Measurements from ENCODE around the gene GCDH.
A peak's percentile ranks its signal among the peaks of the same experiment; 100 is the strongest.
"Not testable (repeated sequence)": the region's sequence is repeated elsewhere in the genome, so short reads cannot be mapped to it uniquely, and the experiment has no call there.

GCDH gene

DNA sequence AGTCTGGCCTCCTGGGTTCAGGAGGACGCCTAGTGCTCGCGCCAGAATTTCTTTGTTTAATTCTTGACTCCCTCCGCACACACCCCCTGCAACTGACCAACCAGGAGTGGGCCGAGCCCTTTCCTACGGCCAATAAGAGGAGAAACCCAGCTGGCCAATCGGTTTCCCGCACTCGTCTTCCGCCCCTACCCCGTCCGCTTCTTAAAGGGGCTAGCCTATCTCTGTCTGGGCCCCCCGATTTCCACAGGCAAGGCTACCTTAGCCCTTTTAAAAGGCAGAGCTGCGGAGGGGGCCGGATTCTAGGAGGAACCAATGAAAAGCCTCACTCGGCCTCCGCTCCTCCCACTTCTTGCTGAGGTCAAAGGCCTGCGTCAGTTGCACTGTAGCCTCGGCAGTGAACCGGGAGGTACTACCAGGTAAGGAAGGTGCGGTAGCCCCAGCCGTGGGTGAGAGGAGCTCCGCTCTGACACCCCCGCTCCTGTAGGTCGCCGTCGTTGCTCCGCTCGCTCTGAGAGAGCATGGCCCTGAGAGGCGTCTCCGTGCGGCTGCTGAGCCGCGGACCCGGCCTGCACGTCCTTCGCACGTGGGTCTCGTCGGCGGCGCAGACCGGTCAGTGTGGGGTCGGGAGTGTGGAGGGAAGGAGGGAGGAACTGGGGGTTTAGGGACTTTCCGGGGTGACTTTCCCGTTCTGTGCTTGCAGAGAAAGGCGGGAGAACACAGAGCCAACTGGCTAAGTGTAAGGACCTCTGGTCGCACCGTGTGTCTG, at the start of gene GCDH:
Gene GCDH, plus strand, starts transcription at position 374 of the 766 bp plus-strand sequence. Its CDS starts 145 bp downstream, at position 519.
- peak; percentile 99 for DNase-seq (ENCODE audit: low spot score)

DNA sequence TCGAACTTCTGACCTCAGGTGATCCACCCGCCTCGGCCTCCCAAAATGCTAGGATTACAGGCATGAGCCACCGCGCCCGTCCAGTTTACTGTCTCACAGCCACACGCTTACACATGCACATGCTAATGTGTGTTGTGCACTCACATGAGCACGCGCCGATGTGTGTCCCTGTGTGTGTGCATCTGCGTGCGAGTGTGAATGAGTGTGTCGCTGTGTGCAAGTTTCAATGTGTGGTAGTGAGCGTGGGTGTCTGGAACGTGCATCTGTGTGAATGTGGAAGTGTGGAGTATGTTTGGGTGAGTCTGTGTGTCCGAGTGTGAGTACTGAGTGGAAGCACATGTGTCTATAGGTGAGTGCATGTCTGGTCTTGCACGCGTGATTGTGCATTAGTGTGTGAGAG, 48.4 kb upstream of the GCDH start:
- no peak for DNase-seq (ENCODE audit: low spot score)

DNA sequence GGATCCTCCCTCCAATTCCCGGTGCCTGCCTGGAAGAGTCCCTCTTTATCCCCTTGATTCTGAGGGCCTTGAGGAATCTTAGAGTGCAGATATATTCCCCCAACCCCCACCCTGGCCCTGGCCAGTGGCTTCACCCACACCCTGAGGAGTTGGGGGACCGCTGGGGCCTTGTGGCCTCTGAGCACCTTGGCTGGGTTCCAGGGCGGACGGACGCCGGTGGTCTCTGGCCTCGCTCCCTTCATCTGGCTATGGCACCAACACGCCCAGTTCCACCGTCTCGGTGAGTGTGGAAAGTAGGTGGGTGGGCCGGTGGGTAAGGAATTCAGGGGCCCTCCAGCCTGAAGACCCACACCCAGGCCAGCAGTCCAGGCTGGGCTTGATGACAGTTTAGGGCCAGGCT, 47.6 kb upstream of the GCDH start:
- DNase-seq (ENCODE audit: low spot score), result no peak

DNA sequence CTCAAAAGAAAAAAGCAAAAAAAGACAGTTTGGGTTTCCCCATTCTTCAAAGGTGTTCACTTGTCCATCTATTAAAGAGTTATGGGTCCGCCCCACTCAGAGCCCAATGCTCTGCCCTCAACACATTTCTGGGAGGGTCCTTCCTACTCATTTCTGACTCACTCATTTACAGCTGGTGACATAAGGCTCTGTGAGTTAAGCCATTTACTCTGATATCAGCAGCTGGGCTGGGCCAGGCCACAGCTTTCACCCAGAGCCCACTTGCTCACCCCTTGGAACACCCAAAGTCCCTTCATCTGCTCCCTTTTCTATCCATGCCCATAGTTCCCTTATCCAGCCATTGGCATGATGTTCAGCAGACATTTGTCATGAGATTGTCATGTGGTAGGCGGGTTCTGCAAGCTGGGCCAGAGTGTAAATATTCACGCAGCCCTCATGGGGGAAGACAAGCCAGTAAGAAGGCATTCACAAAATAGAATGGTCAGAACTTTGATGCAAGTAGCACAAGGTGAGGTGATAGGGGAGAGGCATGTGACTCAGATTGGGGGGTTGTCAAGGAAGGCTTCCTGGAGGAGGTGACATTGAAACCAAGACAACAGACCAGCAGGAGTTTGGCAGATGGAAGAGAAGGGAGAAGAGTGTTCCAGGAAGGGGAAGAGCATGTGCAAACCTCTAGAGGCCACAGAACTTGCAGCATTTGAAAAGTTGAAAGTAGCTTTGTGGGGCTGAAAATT, 46.8 kb upstream of the GCDH start:
- DNase-seq (ENCODE audit: low spot score), result no peak

DNA sequence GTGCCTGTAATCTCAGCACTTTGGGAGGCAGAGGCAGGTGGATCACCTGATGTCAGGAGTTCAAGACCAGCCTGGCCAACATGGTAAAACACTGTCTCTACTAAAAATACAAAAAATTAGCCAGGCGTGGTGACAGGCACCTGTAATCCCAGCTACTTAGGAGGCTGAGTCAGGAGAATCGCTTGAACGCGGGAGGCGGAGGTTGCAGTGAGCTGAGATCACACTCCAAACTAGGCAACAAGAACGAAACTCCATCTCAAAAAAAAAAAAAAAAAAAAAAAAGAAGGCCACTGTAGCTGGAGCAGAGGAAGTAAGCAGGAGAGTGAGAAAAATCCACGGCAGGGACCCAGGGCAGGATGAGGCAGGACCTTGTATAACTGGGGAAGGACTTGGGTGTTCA, 44.3 kb upstream of the GCDH start:
- not testable (repeated sequence) for DNase-seq (ENCODE audit: low spot score)

DNA sequence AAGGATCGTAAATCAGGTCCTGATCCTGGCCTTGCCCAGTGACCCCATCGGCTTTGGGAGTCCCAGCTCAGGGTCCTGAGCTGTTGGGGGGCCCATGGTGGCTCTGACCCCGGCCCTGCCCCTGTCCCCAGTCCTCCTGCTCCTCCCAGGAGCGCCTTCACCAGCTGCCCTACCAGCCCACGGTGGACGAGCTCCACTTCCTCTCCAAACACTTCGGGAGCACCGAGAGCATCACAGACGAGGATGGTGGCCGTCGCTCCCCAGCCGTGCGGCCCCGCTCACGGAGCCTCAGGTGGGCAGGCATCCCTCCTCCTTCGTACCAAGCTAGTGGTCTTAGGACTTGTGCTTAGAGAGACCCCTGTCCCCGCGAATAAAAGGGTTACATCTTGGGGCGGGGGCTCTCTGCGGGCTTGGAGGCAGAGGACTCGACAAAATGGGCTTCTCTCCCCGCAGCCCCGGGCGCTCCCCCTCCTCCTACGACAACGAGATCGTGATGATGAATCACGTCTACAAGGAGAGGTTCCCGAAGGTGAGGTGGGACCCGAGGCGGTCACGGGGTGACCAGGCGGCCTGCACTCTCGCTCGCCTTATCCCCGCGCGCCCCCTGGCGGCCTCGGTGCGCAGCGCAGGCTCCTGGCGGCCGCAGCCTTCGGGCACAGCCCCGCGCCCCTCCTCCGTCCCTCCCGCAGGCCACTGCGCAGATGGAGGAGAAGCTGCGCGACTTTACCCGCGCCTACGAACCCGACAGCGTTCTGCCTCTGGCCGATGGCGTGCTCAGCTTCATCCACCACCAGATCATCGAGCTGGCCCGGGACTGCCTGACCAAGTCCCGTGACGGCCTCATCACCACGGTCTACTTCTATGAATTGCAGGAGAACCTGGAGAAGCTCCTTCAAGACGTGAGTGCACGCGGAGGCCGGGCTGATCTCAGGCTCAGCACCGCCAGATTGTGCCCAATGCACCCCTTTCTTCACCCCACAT, 43.5 kb upstream of the GCDH start:
- peak; percentile 80 for DNase-seq (ENCODE audit: low spot score)

DNA sequence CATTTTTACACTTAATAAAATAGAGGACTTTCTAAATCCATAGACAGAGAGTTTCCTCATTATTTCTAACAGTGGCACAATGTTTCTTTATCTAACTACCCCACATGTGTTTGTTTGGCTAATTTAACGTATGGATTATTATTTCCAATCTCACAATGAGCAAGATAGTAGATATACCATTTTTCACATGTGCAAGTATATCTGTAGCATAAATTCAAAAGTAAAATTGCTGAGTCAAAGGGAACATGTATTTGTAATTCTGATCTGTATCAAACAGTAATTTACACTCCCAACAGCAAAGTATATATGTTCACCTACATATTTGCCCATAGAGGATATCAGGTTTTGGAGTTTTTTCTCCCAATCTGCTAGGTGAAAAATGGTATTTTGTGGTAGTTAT, 34.3 kb upstream of the GCDH start:
- DNase-seq (ENCODE audit: low spot score), result no peak

DNA sequence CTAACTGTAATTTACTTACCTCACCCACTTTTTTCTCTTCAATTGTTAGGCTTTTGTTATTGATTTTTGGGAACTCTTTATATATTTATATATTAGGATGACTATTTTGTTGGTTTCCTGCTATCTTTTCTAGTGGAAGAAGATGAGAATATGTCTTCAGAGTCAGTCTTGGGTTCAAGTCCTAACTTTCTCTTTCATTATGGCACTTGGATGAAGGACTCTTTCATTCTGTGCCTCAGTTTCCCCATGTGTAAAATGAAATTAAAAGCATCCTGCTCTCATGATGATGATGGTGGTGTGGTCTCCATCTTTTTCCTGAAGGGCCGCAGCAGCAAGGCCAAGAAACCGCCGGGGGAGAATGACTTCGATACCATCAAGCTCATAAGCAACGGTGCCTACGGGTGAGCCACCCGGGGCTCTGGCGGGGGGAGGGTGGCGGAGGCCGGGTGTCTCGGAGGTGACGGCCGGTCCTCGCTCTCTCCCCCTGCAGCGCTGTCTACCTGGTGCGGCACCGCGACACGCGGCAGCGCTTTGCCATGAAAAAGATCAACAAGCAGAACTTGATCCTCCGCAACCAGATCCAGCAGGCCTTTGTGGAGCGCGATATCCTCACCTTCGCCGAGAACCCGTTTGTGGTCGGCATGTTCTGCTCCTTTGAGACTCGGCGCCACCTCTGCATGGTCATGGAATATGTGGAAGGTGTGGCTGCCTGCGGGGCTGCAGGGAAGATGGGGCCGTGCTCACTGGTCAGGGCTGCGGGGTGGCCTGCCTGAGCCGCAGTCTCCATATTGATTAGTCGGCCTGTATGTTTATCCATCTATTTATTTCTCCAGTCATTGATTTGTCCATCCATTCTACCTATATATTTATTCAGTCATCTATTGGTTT, 32.7 kb upstream of the GCDH start:
- no peak for DNase-seq (ENCODE audit: low spot score)

DNA sequence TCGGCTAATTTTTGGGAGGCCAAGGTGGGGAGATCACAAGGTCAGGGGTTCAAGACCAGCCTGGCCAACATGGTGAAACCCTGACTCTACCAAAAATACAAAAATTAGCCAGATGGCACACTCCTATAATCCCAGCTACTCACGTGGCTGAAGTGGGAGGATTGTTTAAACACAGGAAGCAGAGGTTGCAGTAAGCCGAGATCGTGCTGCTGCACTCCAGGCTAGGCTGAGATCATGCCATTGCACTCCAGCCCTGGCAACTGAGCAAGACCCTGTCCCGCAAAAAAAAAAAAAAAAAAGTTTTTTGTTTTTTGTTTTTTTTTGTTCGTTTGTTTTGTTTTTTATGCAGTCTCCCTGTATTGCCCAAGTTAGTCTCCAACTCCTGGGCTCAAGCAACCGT, 31.4 kb upstream of the GCDH start:
- DNase-seq (ENCODE audit: low spot score), result no peak

DNA sequence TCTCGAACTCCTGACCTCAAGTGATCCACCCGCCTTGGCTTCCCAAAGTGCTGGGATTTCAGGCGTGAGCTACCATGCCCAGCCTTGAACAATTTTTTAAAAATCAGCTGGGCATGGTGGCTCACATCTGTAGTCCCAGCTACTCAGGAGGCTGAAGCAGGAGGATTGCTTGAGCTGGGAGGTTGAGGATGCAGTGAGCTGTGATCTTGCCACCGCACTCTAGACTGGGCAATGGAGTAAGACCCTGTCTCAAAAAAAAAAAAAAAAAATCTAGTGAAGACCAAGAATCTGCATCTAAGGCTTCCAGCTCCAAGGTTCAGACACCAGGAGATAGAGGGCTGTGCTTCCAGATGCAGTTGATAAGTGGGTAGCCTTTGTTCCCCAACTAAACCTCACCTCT, 26.8 kb upstream of the GCDH start:
- no peak for DNase-seq (ENCODE audit: low spot score)

DNA sequence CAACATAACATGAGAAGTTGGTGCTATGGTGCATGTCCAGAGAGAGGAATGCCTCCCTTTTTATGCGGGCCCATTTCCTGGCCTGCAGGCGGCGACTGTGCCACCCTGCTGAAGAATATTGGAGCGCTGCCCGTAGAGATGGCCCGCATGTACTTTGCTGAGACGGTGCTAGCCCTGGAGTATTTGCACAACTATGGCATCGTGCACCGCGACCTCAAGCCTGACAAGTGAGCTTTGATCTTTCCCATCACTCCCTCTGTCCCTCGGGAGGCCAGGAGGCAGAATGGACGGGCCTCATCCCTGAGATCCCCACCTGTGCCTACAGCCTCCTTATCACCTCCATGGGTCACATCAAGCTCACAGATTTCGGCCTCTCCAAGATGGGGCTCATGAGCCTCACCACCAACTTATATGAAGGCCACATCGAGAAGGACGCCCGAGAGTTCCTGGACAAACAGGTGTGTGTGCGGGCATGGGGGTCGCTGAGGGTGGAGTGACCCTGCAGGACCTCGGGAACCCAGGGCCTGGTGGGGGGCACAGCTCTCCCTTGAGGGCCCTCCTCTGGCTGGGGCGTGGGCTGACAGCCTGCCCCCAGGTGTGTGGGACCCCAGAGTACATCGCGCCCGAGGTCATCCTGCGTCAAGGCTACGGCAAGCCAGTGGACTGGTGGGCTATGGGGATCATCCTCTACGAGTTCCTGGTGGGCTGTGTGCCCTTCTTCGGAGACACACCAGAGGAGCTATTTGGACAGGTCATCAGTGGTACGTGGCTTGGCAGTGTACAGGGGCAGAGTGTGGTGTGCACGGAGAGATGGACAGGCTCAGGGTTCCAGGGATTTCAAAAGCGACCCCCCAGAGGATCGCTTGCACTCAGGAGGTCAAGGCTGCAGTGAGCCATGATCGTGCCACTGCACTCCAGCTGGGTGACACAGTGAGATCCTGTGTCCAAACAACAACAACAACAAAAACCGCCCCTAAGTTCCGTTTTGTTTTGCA, 25.9 kb upstream of the GCDH start:
- peak; percentile 49 for DNase-seq (ENCODE audit: low spot score)

DNA sequence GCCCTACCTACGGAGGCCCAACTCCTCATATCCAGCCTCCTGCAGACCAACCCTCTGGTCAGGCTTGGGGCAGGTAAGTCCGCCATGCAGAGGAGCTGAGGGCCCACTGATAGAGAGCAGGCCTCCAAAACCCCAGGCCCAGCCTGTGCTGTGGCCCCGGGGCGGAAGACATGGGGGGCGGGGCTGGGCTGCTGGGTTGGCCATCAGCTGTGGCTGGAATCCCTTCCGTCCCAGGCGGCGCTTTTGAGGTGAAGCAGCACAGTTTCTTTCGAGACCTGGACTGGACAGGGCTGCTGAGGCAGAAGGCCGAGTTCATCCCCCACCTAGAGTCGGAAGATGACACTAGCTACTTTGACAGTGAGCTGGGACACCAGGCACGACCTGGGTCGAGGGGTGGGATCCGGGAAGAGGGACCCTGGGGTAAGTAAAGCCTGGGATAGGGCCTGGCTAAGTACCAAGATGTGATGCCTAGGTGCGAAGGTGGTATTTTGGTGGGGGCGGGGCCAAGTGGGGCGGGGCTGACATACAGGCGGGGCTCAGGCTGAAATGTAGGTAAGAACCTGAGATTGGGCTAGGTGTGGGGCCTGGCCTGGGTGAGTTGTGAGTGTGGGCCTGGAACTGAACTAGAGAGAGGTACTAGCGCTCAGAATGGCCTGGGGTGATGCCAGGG, 25.1 kb upstream of the GCDH start:
- DNase-seq (ENCODE audit: low spot score), result no peak

DNA sequence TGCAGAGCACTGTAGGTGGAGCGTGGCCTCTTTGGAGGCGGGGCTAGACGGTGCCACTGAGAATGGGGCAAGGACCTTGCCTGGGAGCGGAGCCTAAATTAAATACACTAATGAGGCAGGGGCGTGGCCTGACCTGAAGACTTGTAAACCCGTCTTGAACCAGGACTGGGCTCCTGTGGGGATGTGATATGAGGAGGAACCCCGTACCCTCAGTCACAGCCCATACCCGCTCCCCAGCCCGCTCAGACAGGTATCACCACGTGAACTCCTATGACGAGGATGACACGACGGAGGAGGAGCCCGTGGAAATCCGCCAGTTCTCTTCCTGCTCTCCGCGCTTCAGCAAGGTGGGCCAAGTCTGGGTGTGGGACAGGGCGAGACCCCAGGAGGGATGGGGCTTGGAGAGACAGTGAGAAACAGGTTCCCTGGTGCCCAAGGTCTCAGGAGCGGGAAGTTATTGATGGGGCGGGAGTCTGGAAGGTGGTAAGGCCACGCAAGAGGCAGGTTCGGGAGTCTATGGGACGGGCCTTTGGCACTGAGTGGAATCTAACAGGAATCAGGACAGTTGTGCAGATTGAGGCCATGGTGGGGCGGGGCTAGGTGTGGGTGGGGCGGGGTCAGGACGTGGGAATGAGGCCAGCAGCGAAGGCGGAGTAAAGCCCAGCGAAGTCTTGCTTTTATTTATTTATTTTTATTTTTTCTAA, 24.4 kb upstream of the GCDH start:
- no peak for DNase-seq (ENCODE audit: low spot score)

DNA sequence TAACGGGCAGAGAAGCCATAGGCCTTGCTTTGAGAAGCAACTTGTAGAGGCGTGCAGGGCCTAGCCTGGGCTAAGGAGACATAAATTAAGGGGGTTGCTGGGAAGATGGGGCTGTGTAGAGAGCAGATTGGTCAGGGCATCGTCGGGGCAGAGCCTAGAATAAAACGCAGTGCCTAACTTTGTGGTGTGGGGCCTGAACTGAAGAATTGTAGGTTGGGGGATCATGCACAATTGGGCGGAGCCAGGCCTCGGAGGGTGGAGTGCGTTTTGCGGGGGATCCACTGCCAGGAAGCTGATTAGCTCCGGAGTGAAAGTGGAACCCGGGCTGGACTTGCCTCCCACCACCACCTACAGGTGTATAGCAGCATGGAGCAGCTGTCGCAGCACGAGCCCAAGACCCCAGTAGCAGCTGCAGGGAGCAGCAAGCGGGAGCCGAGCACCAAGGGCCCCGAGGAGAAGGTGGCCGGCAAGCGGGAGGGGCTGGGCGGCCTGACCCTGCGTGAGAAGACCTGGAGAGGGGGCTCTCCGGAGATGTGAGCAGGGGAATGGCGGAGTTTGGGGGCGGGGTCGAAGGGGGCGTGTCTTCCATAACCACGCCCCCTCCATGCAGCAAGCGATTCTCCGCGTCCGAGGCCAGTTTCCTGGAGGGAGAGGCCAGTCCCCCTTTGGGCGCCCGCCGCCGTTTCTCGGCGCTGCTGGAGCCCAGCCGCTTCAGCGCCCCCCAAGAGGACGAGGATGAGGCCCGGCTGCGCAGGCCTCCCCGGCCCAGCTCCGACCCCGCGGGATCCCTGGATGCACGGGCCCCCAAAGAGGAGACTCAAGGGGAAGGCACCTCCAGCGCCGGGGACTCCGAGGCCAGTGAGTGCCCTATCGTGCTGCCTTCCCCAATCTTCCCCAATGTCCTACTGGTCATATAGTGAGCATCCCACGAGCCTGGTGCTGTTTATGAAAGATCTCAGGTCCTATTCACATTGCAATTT, 23.6 kb upstream of the GCDH start:
- DNase-seq (ENCODE audit: low spot score), result peak; percentile 72

DNA sequence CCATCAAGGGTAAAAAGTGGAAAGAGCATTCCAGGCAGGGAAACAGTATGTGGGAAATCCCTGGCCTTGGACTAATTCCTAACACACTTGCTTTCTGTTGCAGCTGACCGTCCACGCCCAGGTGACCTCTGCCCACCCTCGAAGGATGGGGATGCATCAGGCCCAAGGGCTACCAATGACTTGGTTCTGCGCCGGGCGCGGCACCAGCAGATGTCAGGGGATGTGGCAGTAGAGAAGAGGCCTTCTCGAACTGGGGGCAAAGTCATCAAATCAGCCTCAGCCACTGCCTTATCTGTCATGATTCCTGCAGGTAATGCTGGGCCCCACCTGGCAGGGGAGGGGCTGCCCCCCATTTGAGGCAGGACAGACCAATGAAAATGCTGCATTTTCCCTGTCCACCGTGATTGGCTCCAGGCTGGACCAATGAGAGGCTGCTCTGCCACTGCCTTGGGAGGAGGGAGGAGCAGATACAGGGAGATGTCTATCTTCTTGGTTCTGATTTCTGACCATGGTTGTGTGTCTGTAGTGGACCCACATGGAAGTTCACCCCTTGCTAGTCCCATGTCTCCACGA, 22.3 kb upstream of the GCDH start:
- DNase-seq (ENCODE audit: low spot score), result no peak

DNA sequence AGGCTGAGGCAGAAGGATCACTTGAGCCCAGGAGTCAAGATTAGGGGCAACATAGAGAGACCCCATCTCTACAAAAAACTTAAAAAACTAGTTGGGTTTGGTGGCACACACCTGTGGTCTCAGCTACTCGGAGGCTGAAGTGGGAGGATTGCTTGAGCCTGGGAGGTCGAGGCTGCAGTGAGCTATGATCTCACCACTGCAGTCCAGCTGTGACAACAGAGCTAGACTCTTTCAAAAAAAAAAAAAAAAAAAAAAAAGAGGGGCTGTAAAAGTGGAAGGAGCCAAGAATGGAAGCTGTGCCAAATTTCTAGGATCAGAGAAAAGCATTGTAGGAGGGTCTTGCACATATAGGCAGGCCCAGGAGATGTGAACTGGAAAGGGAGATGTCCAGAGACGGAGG, 19.3 kb upstream of the GCDH start:
- no peak for DNase-seq (ENCODE audit: low spot score)

DNA sequence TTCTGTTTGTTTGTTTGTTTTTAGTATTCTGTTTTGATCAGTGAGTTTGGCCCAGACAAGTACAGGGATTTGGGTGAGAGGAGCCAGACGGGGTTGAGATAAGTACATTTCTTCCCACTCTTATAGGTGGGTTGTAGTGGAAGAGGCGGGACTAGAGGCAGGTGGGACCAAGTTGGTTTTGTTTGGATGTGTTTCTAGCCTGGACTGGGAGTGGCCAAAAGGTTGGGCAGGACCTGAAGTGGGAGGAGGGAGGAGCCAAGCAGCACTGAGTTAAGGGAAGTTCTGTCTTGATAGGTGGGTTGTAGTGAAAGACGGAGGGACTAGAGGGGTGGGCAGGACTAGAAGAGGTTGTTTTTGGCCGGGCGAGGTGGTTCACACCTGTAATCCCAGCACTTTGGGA, 18.7 kb upstream of the GCDH start:
- no peak for DNase-seq (ENCODE audit: low spot score)

Measured in hematopoietic multipotent progenitor cell treated with erythropoietin and hydrocortisone succinate and interleukin-3 and kit ligand, for 15 days (in vitro differentiated cells).